HFFc6 (cell line): ENCODE results near the gene GHRH. TPM values are rescaled to one million over a fixed set of nuclear protein-coding genes. Genes with fewer than 3 reads are reported as not detected.

Source experiments
- DNase-seq: peaks from one replicate; pipeline ENCODE4 v3.0.0-alpha.2; 2018
- H3K27ac Mint-ChIP-seq: 2 replicates; pipeline ENCODE4 v1.8.0; 2020; ENCODE audit warnings: mild to moderate bottlenecking, mixed read lengths
- H3K27me3 Mint-ChIP-seq: 2 replicates; pipeline ENCODE4 v1.8.0; 2021; ENCODE audit warnings: mild to moderate bottlenecking, moderate library complexity, mixed read lengths; ENCODE audit not compliant: insufficient read depth
- H3K36me3 Mint-ChIP-seq: 2 replicates; pipeline ENCODE4 v1.8.0; 2021; ENCODE audit warnings: low read depth, mixed read lengths
- H3K4me1 Mint-ChIP-seq: 2 replicates; pipeline ENCODE4 v1.8.0; 2020; ENCODE audit warnings: low read depth, mixed read lengths
- H3K4me3 Mint-ChIP-seq: 2 replicates; pipeline ENCODE4 v1.8.0; 2020; ENCODE audit warnings: mild to moderate bottlenecking, moderate library complexity, mixed read lengths
- H3K9me3 Mint-ChIP-seq: 2 replicates; pipeline ENCODE4 v1.8.0; 2020; ENCODE audit warnings: mild to moderate bottlenecking, mixed read lengths
- total RNA-seq, 6 experiments: library from RNA; stranded (reverse); fragmentation: NEBNext Ultra II Directional; extraction: Animal tissue kit (Norgen Biotek cat#: 25700); gene quantifications; 2 replicates in 1 of 6; 3 replicates in 5 of 6; pipeline ENCODE4 v1.2.3, GENCODE V29; 2021
- TF ChIP-seq, protein P1 (sequence below): fragments of 200-600 bp; sonication (generic); IDR thresholded peaks from 2 replicates; pipeline ENCODE4 v1.5.0; 2021; ENCODE audit warnings: antibody characterized with exemption, mild to moderate bottlenecking

The GHRH gene
- total RNA-seq, 6 experiments from 2014 or later: not detected

DNA sequence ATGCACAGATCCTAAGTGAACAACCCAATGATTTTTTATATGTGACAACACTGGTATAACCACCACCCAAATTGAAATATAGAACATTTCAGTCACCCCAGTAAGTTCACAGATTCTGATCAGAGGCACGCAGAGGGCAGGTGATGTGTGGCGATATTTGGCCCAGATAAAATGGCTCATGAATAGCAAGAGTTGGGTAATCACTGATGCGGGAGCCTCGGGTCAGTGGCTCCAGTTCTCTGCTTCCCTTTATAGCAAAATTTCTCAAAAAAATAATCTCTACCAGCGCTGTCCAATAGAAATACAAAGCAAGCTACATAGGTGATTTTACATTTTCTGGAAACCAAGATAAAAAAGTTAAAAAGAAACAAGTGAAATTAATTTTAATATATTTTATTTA lies 14.9 kb downstream of the GHRH start:
- DNase-seq: no peak
- H3K36me3 Mint-ChIP-seq: peaks cover 6% of the 10 kb centered on the region; the same call in 1 of the 2 replicates
- H3K27me3 Mint-ChIP-seq: no peaks in the 10 kb centered on the region; the same call in 1 of the 2 replicates
- no peak overlapping the region for H3K4me3 Mint-ChIP-seq
- H3K27ac Mint-ChIP-seq: no peak overlapping the region
- H3K4me1 Mint-ChIP-seq: no peaks in the 10 kb centered on the region
- TF ChIP-seq, protein P1, sequence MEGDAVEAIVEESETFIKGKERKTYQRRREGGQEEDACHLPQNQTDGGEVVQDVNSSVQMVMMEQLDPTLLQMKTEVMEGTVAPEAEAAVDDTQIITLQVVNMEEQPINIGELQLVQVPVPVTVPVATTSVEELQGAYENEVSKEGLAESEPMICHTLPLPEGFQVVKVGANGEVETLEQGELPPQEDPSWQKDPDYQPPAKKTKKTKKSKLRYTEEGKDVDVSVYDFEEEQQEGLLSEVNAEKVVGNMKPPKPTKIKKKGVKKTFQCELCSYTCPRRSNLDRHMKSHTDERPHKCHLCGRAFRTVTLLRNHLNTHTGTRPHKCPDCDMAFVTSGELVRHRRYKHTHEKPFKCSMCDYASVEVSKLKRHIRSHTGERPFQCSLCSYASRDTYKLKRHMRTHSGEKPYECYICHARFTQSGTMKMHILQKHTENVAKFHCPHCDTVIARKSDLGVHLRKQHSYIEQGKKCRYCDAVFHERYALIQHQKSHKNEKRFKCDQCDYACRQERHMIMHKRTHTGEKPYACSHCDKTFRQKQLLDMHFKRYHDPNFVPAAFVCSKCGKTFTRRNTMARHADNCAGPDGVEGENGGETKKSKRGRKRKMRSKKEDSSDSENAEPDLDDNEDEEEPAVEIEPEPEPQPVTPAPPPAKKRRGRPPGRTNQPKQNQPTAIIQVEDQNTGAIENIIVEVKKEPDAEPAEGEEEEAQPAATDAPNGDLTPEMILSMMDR: no peak
- no peaks in the 10 kb centered on the region for H3K9me3 Mint-ChIP-seq

DNA sequence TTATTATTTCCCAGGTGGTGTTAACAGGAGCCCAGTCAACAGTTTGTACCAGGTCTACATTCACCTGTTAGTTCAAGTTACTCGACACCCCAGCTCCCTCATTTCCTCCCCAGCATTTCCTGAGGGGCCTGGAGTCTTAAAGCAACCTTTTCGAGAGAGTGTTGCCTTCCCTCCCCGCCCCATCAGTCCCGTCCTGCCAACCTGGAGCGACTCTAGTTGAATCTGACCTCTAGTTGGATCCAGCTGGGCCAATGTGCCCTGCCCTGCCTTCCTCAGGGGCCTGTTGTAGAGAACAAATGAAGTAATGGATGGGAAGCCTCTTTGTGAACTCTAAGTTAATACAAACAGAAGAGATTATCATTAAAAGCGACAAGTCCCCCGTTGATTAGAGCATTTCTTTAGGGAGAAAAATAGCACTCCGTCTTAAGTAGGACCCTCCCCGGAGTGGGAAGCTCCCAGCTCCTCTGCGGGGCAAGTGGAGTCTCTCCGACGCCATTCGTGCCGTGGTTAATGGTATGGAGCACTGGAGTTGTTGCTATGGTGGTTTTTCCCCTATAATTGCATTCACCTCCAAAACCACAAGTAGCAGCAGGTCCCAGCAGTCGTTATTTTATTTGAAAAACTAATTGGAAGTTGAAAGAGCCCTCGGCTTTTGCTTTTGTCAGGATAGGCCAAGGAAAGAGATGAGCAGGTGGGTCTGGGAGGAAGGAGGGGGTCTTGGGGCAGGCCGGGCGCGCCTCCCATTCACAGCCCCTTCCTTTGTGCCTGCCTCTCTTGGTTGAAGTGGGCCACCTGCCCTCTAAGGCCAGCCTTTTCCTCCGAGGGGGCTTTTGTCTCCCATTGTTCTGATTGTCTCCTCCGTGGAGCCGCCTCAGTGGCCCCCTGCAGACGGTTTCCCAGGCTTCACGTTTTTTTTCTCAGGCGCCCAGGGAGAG lies 16.1 kb downstream of the GHRH start:
- no peak for DNase-seq
- Mint-ChIP-seq H3K9me3 (no peaks in the 10 kb centered on the region), H3K4me3 (no peak overlapping the region), H3K27ac (peak overlapping the region; percentile 29; the same call in 1 of the 2 replicates), H3K36me3 (peaks cover 14% of the 10 kb centered on the region; the same call in 1 of the 2 replicates), H3K27me3 (no peaks in the 10 kb centered on the region; the same call in 1 of the 2 replicates), H3K4me1 (no peaks in the 10 kb centered on the region)
- TF ChIP-seq, protein P1: no peak

DNA sequence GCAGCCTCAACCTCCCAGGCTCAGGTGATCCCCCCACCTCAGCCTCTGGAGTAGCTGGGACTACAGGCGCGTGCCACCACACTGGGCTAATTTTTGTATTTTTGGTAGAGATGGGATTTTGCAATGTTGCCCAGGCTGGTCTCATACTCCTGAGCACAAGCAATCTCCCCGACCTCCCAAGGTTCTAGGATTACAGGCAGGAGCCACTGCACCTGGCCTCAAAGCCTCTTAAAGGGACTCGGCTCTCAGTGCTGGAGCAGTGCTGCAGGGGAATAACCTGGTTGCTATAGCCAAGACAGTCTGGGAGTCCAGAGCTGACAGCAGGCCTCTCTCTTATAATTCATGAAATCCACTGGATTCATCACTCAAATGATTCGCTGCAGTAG lies 17.0 kb downstream of the GHRH start:
- no peaks in the 10 kb centered on the region; the same call in 1 of the 2 replicates for H3K27me3 Mint-ChIP-seq
- H3K27ac Mint-ChIP-seq: no peak overlapping the region
- no peaks in the 10 kb centered on the region for H3K9me3 Mint-ChIP-seq
- H3K36me3 Mint-ChIP-seq: peaks cover 14% of the 10 kb centered on the region; the same call in 1 of the 2 replicates
- TF ChIP-seq, protein P1: no peak
- no peaks in the 10 kb centered on the region for H3K4me1 Mint-ChIP-seq
- no peak overlapping the region for H3K4me3 Mint-ChIP-seq
- no peak for DNase-seq

DNA sequence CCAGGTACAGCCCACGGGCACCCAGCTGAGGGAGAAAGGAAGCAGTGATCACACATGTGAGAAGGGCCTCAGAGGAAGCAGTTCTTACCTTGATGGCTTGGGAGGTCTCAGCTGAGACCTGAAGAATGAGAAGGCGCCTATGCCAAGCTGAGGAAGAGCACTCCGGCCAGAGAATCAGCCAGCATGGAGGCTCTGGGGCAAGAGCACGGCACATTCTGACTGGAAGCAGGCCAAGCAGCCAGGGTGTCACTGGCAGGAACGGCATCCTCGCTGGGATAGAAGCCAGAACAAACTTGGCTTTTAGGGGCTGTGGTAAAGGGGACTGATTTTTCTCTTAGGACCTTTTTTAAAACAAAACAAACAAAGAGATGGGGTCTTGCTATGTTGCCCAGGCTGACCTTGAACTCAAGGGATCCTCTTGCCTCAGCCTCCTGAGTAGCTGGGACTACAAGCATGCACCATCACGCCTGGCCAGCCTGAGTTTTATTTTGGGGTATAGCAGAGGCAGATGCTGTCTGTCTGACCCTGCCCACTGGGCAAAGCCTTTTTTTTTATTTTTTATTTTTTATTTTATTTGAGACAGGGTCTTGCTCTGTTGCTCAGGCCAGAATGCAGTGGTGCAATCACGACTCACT lies 17.6 kb downstream of the GHRH start:
- DNase-seq: no peak
- peaks cover 14% of the 10 kb centered on the region; the same call in 1 of the 2 replicates for H3K36me3 Mint-ChIP-seq
- H3K27ac Mint-ChIP-seq: no peak overlapping the region
- no peaks in the 10 kb centered on the region for H3K4me1 Mint-ChIP-seq
- no peak overlapping the region for H3K4me3 Mint-ChIP-seq
- no peaks in the 10 kb centered on the region; the same call in 1 of the 2 replicates for H3K27me3 Mint-ChIP-seq
- H3K9me3 Mint-ChIP-seq: no peaks in the 10 kb centered on the region
- TF ChIP-seq, protein P1: no peak

DNA sequence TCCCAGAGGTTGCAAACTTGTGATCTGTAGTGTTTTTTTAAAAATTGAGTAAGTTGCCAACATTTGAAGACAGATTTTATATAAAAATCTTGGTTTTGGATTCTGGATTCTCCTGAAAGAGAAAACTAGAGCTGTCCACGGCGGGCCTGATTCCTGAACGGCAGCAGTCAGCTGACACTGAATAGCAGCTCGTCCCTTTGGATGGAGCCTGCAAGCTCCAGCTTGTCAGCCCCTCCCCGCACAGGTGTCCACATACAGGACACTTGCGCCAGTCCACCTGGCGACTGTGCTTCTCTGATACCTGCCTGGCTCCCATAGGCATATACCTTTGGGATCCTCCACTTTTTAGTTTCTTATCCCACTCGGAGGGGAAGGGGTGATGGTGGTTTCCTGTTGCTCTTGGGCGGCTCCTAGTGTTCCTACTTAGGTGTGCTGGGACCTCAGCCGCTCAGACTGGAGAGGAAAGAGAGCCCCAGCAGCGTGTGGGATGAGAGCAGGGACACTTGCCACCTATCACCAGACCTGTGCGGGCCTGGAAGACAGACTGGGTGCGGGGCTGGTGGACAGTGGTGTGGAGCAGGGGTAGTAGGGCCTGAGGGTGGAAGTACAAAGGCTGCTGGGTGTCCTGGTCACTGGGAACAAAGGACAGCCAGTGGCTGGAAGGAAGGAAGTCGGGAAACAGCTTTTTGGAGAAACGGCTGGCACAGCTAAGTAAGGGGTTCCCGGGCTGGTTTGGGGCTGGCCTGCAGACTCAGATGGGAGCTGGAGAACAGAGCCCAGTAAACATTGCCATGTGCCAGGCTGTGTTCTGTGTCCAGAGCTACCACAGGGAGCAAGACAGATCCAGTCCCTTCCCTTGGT lies 18.3 kb downstream of the GHRH start:
- no peaks in the 10 kb centered on the region; the same call in 1 of the 2 replicates for H3K27me3 Mint-ChIP-seq
- TF ChIP-seq, protein P1: peak; percentile 23; the same call in 1 of the 2 replicates
- peak overlapping the region; percentile 60; the same call in 1 of the 2 replicates for H3K27ac Mint-ChIP-seq
- peaks cover 21% of the 10 kb centered on the region; the same call in 1 of the 2 replicates for H3K36me3 Mint-ChIP-seq
- H3K4me1 Mint-ChIP-seq: no peaks in the 10 kb centered on the region
- no peak for DNase-seq
- no peaks in the 10 kb centered on the region for H3K9me3 Mint-ChIP-seq
- H3K4me3 Mint-ChIP-seq: no peak overlapping the region
